ENCODE data around the gene OPTC.

OPTC gene

GRCh38 chr1:203473781-203474305, 20.1 kb upstream of the OPTC start:
- Mint-ChIP-seq H3K9me3 (ENCODE audit: low read depth) (no peaks in the 10 kb centered on the region), H3K27me3 (peaks cover 11% of the 10 kb centered on the region), H3K27ac (no peak overlapping the region), H3K36me3 (no peaks in the 10 kb centered on the region), H3K4me3 (no peak overlapping the region), H3K4me1 (ENCODE audit: low read depth) (no peaks in the 10 kb centered on the region)

- no peak within 1 kb of the TSS for H3K27ac Mint-ChIP-seq
- H3K9me3 Mint-ChIP-seq (ENCODE audit: low read depth), result no peaks in the 10 kb centered on the region
- H3K36me3 Mint-ChIP-seq, result no peaks in the 10 kb centered on the region
- no peaks in the 10 kb centered on the region for H3K4me1 Mint-ChIP-seq (ENCODE audit: low read depth)
- H3K4me3 Mint-ChIP-seq, result no peak within 1 kb of the TSS
- peaks cover 8% of the 10 kb centered on the region for H3K27me3 Mint-ChIP-seq
Measured at GRCh38 chr1:203475012-203475981, 18.7 kb upstream of the OPTC start, which contains the start of gene PRELP. Gene PRELP, plus strand, starts transcription at chr1:203475806. Its CDS starts 7,379 bp downstream, at chr1:203483185.

- H3K9me3 Mint-ChIP-seq (ENCODE audit: low read depth), result no peaks in the 10 kb centered on the region
- H3K4me1 Mint-ChIP-seq (ENCODE audit: low read depth), result no peaks in the 10 kb centered on the region
- peaks cover 8% of the 10 kb centered on the region for H3K27me3 Mint-ChIP-seq
- H3K27ac Mint-ChIP-seq, result no peak overlapping the region
- H3K36me3 Mint-ChIP-seq, result no peaks in the 10 kb centered on the region
- H3K4me3 Mint-ChIP-seq, result no peak overlapping the region
Measured at GRCh38 chr1:203476216-203476814, 17.6 kb upstream of the OPTC start.

GRCh38 chr1:203477748-203478147, 16.2 kb upstream of the OPTC start:
- Mint-ChIP-seq H3K4me3 (no peak overlapping the region), H3K36me3 (no peaks in the 10 kb centered on the region), H3K9me3 (ENCODE audit: low read depth) (no peaks in the 10 kb centered on the region), H3K4me1 (ENCODE audit: low read depth) (no peaks in the 10 kb centered on the region), H3K27me3 (peaks cover 8% of the 10 kb centered on the region), H3K27ac (no peak overlapping the region)

- no peak overlapping the region for H3K4me3 Mint-ChIP-seq
- no peaks in the 10 kb centered on the region for H3K36me3 Mint-ChIP-seq
- H3K27me3 Mint-ChIP-seq, result peaks cover 8% of the 10 kb centered on the region
- H3K27ac Mint-ChIP-seq, result no peak overlapping the region
- no peaks in the 10 kb centered on the region for H3K9me3 Mint-ChIP-seq (ENCODE audit: low read depth)
- H3K4me1 Mint-ChIP-seq (ENCODE audit: low read depth), result no peaks in the 10 kb centered on the region
Measured at GRCh38 chr1:203478231-203478630, 15.7 kb upstream of the OPTC start.

- Mint-ChIP-seq H3K9me3 (ENCODE audit: low read depth) (no peaks in the 10 kb centered on the region), H3K36me3 (no peaks in the 10 kb centered on the region), H3K4me1 (ENCODE audit: low read depth) (no peaks in the 10 kb centered on the region), H3K27me3 (peaks cover 8% of the 10 kb centered on the region), H3K4me3 (no peak overlapping the region), H3K27ac (no peak overlapping the region)
Measured at GRCh38 chr1:203478986-203479385, 15.0 kb upstream of the OPTC start.

GRCh38 chr1:203479646-203480045, 14.3 kb upstream of the OPTC start:
- Mint-ChIP-seq H3K4me1 (ENCODE audit: low read depth) (no peaks in the 10 kb centered on the region), H3K4me3 (no peak overlapping the region), H3K36me3 (no peaks in the 10 kb centered on the region), H3K27ac (no peak overlapping the region), H3K27me3 (peaks cover 8% of the 10 kb centered on the region), H3K9me3 (ENCODE audit: low read depth) (no peaks in the 10 kb centered on the region)

GRCh38 chr1:203480084-203480483, 13.9 kb upstream of the OPTC start:
- Mint-ChIP-seq H3K27ac (no peak overlapping the region), H3K4me3 (no peak overlapping the region), H3K27me3 (peaks cover 7% of the 10 kb centered on the region), H3K36me3 (no peaks in the 10 kb centered on the region), H3K4me1 (ENCODE audit: low read depth) (no peaks in the 10 kb centered on the region), H3K9me3 (ENCODE audit: low read depth) (no peaks in the 10 kb centered on the region)

GRCh38 chr1:203480525-203481084, 13.3 kb upstream of the OPTC start:
- H3K9me3 Mint-ChIP-seq (ENCODE audit: low read depth), result no peaks in the 10 kb centered on the region
- no peaks in the 10 kb centered on the region for H3K36me3 Mint-ChIP-seq
- H3K27me3 Mint-ChIP-seq, result peaks cover 6% of the 10 kb centered on the region
- no peak overlapping the region for H3K4me3 Mint-ChIP-seq
- no peaks in the 10 kb centered on the region for H3K4me1 Mint-ChIP-seq (ENCODE audit: low read depth)
- H3K27ac Mint-ChIP-seq, result no peak overlapping the region

- Mint-ChIP-seq H3K9me3 (ENCODE audit: low read depth) (no peaks in the 10 kb centered on the region), H3K36me3 (no peaks in the 10 kb centered on the region), H3K27me3 (peaks cover 2% of the 10 kb centered on the region), H3K27ac (no peak overlapping the region), H3K4me3 (no peak overlapping the region), H3K4me1 (ENCODE audit: low read depth) (no peaks in the 10 kb centered on the region)
Measured at GRCh38 chr1:203481196-203481595, 12.8 kb upstream of the OPTC start.

- H3K27me3 Mint-ChIP-seq, result no peaks in the 10 kb centered on the region
- H3K9me3 Mint-ChIP-seq (ENCODE audit: low read depth), result no peaks in the 10 kb centered on the region
- no peak overlapping the region for H3K27ac Mint-ChIP-seq
- no peaks in the 10 kb centered on the region for H3K36me3 Mint-ChIP-seq
- peak overlapping the region; percentile 78 for H3K4me3 Mint-ChIP-seq
- peaks cover 11% of the 10 kb centered on the region for H3K4me1 Mint-ChIP-seq (ENCODE audit: low read depth)
Measured at GRCh38 chr1:203486618-203487370, 7.2 kb upstream of the OPTC start.

GRCh38 chr1:203488539-203488938, 5.4 kb upstream of the OPTC start:
- Mint-ChIP-seq H3K4me1 (ENCODE audit: low read depth) (peaks cover 11% of the 10 kb centered on the region), H3K9me3 (ENCODE audit: low read depth) (no peaks in the 10 kb centered on the region), H3K27me3 (no peaks in the 10 kb centered on the region), H3K27ac (no peak overlapping the region), H3K4me3 (no peak overlapping the region), H3K36me3 (no peaks in the 10 kb centered on the region)

- H3K27ac Mint-ChIP-seq, result no peak overlapping the region
- H3K9me3 Mint-ChIP-seq (ENCODE audit: low read depth), result no peaks in the 10 kb centered on the region
- peaks cover 11% of the 10 kb centered on the region for H3K4me1 Mint-ChIP-seq (ENCODE audit: low read depth)
- no peaks in the 10 kb centered on the region for H3K36me3 Mint-ChIP-seq
- H3K27me3 Mint-ChIP-seq, result no peaks in the 10 kb centered on the region
- no peak overlapping the region for H3K4me3 Mint-ChIP-seq
Measured at GRCh38 chr1:203490607-203491006, 3.3 kb upstream of the OPTC start.

- H3K4me1 Mint-ChIP-seq (ENCODE audit: low read depth), result peaks cover 11% of the 10 kb centered on the region
- no peaks in the 10 kb centered on the region for H3K27me3 Mint-ChIP-seq
- no peak overlapping the region for H3K4me3 Mint-ChIP-seq
- no peaks in the 10 kb centered on the region for H3K36me3 Mint-ChIP-seq
- H3K9me3 Mint-ChIP-seq (ENCODE audit: low read depth), result no peaks in the 10 kb centered on the region
- no peak overlapping the region for H3K27ac Mint-ChIP-seq
Measured at GRCh38 chr1:203491664-203492063, 2.3 kb upstream of the OPTC start.

All from activated naive CD8-positive, alpha-beta T cell (primary cell).